NT2/D1 (cell line): Measurements from ENCODE around the gene PDE6A.

Experiments used
- YY1 ChIP-seq: IDR thresholded peaks from 2 replicates; pipeline ENCODE4 v1.6.1; 2011; ENCODE audit not compliant: insufficient read length, insufficient read depth
- ZNF274 ChIP-seq: IDR thresholded peaks from 2 replicates; pipeline ENCODE4 v1.6.1; 2011; ENCODE audit warnings: mild to moderate bottlenecking, low read depth, low read length

DNA sequence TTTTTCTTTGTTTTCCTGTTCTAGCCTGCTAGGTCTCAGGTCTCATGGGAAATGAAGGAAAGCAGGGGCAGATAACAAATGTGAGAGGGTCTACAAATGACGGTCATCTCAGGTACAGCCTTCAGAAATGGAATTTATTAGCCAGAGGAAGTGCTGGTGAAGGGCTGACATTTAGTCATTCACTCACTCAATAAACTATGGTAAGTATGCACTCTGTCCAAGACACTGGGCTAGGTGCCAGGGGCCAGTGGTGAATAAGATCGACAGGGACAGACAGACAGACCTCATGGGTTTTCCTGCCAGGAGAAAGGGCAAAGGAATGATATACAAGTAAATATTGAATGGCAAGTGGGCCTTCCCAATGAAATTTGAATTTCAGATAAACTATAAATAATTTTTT, 6.3 kb downstream of the PDE6A start:
- no peak for TF ChIP-seq YY1
- no peak for TF ChIP-seq ZNF274
